ENCODE results near the gene NIBAN1.
"Not testable (repeated sequence)": the region's sequence is repeated elsewhere in the genome, so short reads cannot be mapped to it uniquely, and the experiment has no call there.

Gene NIBAN1

GRCh38 chr1:184971522-184972265, 2.6 kb downstream of the NIBAN1 start:
- peaks cover 46% of the 10 kb centered on the region for H3K27me3 ChIP-seq (ENCODE audit: control insufficient read depth, insufficient read depth, low read length)
- H3K9ac ChIP-seq (ENCODE audit: low read depth, low read length): no peak overlapping the region
- H3K4me3 ChIP-seq (ENCODE audit: low read depth, low read length): no peak overlapping the region
- H3K9me3 ChIP-seq (ENCODE audit: control insufficient read depth, insufficient read depth, low read length): no peaks in the 10 kb centered on the region
- H3K36me3 ChIP-seq (ENCODE audit: control insufficient read depth, insufficient read depth, low read length): no peaks in the 10 kb centered on the region
- H3K4me1 ChIP-seq (ENCODE audit: control insufficient read depth, insufficient read depth, low read length): peaks cover 3% of the 10 kb centered on the region

- Histone ChIP-seq H3K9me3 (ENCODE audit: control insufficient read depth, insufficient read depth, low read length) (no peaks in the 10 kb centered on the region), H3K36me3 (ENCODE audit: control insufficient read depth, insufficient read depth, low read length) (no peaks in the 10 kb centered on the region), H3K4me1 (ENCODE audit: control insufficient read depth, insufficient read depth, low read length) (peaks cover 3% of the 10 kb centered on the region), H3K4me3 (ENCODE audit: low read depth, low read length) (no peak overlapping the region), H3K9ac (ENCODE audit: low read depth, low read length) (no peak overlapping the region), H3K27me3 (ENCODE audit: control insufficient read depth, insufficient read depth, low read length) (peaks cover 38% of the 10 kb centered on the region)
These were observed 3.6 kb downstream of the NIBAN1 start for GRCh38 chr1:184970691-184971161.

GRCh38 chr1:184966989-184967388, 7.3 kb downstream of the NIBAN1 start:
- Histone ChIP-seq H3K4me1 (ENCODE audit: control insufficient read depth, insufficient read depth, low read length) (no peaks in the 10 kb centered on the region), H3K4me3 (ENCODE audit: low read depth, low read length) (no peak overlapping the region), H3K9ac (ENCODE audit: low read depth, low read length) (no peak overlapping the region), H3K9me3 (ENCODE audit: control insufficient read depth, insufficient read depth, low read length) (no peaks in the 10 kb centered on the region), H3K27me3 (ENCODE audit: control insufficient read depth, insufficient read depth, low read length) (peaks cover 3% of the 10 kb centered on the region), H3K36me3 (ENCODE audit: control insufficient read depth, insufficient read depth, low read length) (no peaks in the 10 kb centered on the region)

GRCh38 chr1:184965944-184966860, 8.1 kb downstream of the NIBAN1 start:
- H3K27me3 ChIP-seq (ENCODE audit: control insufficient read depth, insufficient read depth, low read length): no peaks in the 10 kb centered on the region
- no peaks in the 10 kb centered on the region for H3K36me3 ChIP-seq (ENCODE audit: control insufficient read depth, insufficient read depth, low read length)
- H3K4me3 ChIP-seq (ENCODE audit: low read depth, low read length): no peak overlapping the region
- no peaks in the 10 kb centered on the region for H3K9me3 ChIP-seq (ENCODE audit: control insufficient read depth, insufficient read depth, low read length)
- no peak overlapping the region for H3K9ac ChIP-seq (ENCODE audit: low read depth, low read length)
- H3K4me1 ChIP-seq (ENCODE audit: control insufficient read depth, insufficient read depth, low read length): no peaks in the 10 kb centered on the region

- Histone ChIP-seq H3K27me3 (ENCODE audit: control insufficient read depth, insufficient read depth, low read length) (no peaks in the 10 kb centered on the region), H3K9me3 (ENCODE audit: control insufficient read depth, insufficient read depth, low read length) (no peaks in the 10 kb centered on the region), H3K4me1 (ENCODE audit: control insufficient read depth, insufficient read depth, low read length) (no peaks in the 10 kb centered on the region), H3K9ac (ENCODE audit: low read depth, low read length) (no peak overlapping the region), H3K36me3 (ENCODE audit: control insufficient read depth, insufficient read depth, low read length) (no peaks in the 10 kb centered on the region), H3K4me3 (ENCODE audit: low read depth, low read length) (no peak overlapping the region)
These were observed 8.9 kb downstream of the NIBAN1 start for GRCh38 chr1:184965439-184965838.

- Histone ChIP-seq H3K4me1 (ENCODE audit: control insufficient read depth, insufficient read depth, low read length) (peaks cover under 1% of the 10 kb centered on the region), H3K9ac (ENCODE audit: low read depth, low read length) (no peak overlapping the region), H3K36me3 (ENCODE audit: control insufficient read depth, insufficient read depth, low read length) (no peaks in the 10 kb centered on the region), H3K27me3 (ENCODE audit: control insufficient read depth, insufficient read depth, low read length) (no peaks in the 10 kb centered on the region), H3K4me3 (ENCODE audit: low read depth, low read length) (no peak overlapping the region), H3K9me3 (ENCODE audit: control insufficient read depth, insufficient read depth, low read length) (no peaks in the 10 kb centered on the region)
These were observed 14.7 kb downstream of the NIBAN1 start for GRCh38 chr1:184959626-184960025.

- Histone ChIP-seq H3K9ac (ENCODE audit: low read depth, low read length) (no peak overlapping the region), H3K9me3 (ENCODE audit: control insufficient read depth, insufficient read depth, low read length) (no peaks in the 10 kb centered on the region), H3K4me3 (ENCODE audit: low read depth, low read length) (no peak overlapping the region), H3K36me3 (ENCODE audit: control insufficient read depth, insufficient read depth, low read length) (no peaks in the 10 kb centered on the region), H3K27me3 (ENCODE audit: control insufficient read depth, insufficient read depth, low read length) (no peaks in the 10 kb centered on the region), H3K4me1 (ENCODE audit: control insufficient read depth, insufficient read depth, low read length) (peaks cover 2% of the 10 kb centered on the region)
These were observed 15.6 kb downstream of the NIBAN1 start for GRCh38 chr1:184958554-184959353.

- not testable (repeated sequence) for H3K9ac ChIP-seq (ENCODE audit: low read depth, low read length); H3K27me3 ChIP-seq (ENCODE audit: control insufficient read depth, insufficient read depth, low read length); H3K9me3 ChIP-seq (ENCODE audit: control insufficient read depth, insufficient read depth, low read length); H3K4me3 ChIP-seq (ENCODE audit: low read depth, low read length); H3K4me1 ChIP-seq (ENCODE audit: control insufficient read depth, insufficient read depth, low read length); H3K36me3 ChIP-seq (ENCODE audit: control insufficient read depth, insufficient read depth, low read length)
These were observed 16.4 kb downstream of the NIBAN1 start for GRCh38 chr1:184957901-184958300.

GRCh38 chr1:184956999-184957700, 17.2 kb downstream of the NIBAN1 start:
- H3K36me3 ChIP-seq (ENCODE audit: control insufficient read depth, insufficient read depth, low read length): no peaks in the 10 kb centered on the region
- H3K9ac ChIP-seq (ENCODE audit: low read depth, low read length): no peak overlapping the region
- H3K4me3 ChIP-seq (ENCODE audit: low read depth, low read length): no peak overlapping the region
- H3K27me3 ChIP-seq (ENCODE audit: control insufficient read depth, insufficient read depth, low read length): no peaks in the 10 kb centered on the region
- peaks cover 2% of the 10 kb centered on the region for H3K4me1 ChIP-seq (ENCODE audit: control insufficient read depth, insufficient read depth, low read length)
- H3K9me3 ChIP-seq (ENCODE audit: control insufficient read depth, insufficient read depth, low read length): no peaks in the 10 kb centered on the region

GRCh38 chr1:184954232-184954995, 19.9 kb downstream of the NIBAN1 start:
- Histone ChIP-seq H3K9me3 (ENCODE audit: control insufficient read depth, insufficient read depth, low read length) (no peaks in the 10 kb centered on the region), H3K36me3 (ENCODE audit: control insufficient read depth, insufficient read depth, low read length) (no peaks in the 10 kb centered on the region), H3K4me1 (ENCODE audit: control insufficient read depth, insufficient read depth, low read length) (peaks cover 2% of the 10 kb centered on the region), H3K4me3 (ENCODE audit: low read depth, low read length) (no peak overlapping the region), H3K9ac (ENCODE audit: low read depth, low read length) (no peak overlapping the region), H3K27me3 (ENCODE audit: control insufficient read depth, insufficient read depth, low read length) (no peaks in the 10 kb centered on the region)

All from iPS-15b (cell line).